Karpas-422 (cell line): Measurements from ENCODE around the gene KCNB1. TPM values are rescaled to one million over a fixed set of nuclear protein-coding genes. Genes with fewer than 3 reads are reported as not detected.

Experiments
- DNase-seq: peaks from one replicate; pipeline ENCODE4 v3.0.0-alpha.2; 2015
- H2AFZ ChIP-seq: fragments of 200-600 bp; sonication (generic); 2 replicates; pipeline ENCODE4 v1.6.1; 2014; ENCODE audit warnings: antibody characterized with exemption, low read length, mixed read lengths
- H3K27ac ChIP-seq: fragments of 200-600 bp; sonication (generic); 2 replicates; pipeline ENCODE4 v1.5.1; 2014; ENCODE audit warnings: mild to moderate bottlenecking, low read length, moderate library complexity
- H3K27me3 ChIP-seq: fragments of 200-600 bp; sonication (generic); 2 replicates; pipeline ENCODE4 v1.6.1; 2014; ENCODE audit warnings: low read length, mixed read lengths
- H3K36me3 ChIP-seq: fragments of 200-600 bp; sonication (generic); 2 replicates; pipeline ENCODE4 v1.6.1; 2014; ENCODE audit warnings: low read length, mixed read lengths; ENCODE audit not compliant: insufficient read depth
- H3K4me1 ChIP-seq: fragments of 200-600 bp; sonication (generic); 2 replicates; pipeline ENCODE4 v1.6.1; 2014; ENCODE audit warnings: mild to moderate bottlenecking, low read length, mixed read lengths
- H3K4me2 ChIP-seq: fragments of 200-600 bp; sonication (generic); 2 replicates; pipeline ENCODE4 v1.6.1; 2014; ENCODE audit warnings: low read length, low read depth, mild to moderate bottlenecking; ENCODE audit not compliant: poor library complexity, severe bottlenecking
- H3K4me3 ChIP-seq: fragments of 200-600 bp; sonication (generic); 2 replicates; pipeline ENCODE4 v1.5.1; 2014; ENCODE audit warnings: mild to moderate bottlenecking, antibody characterized with exemption, low read length, mixed read lengths
- H3K79me2 ChIP-seq: fragments of 200-600 bp; sonication (generic); 2 replicates; pipeline ENCODE4 v1.6.1; 2014; ENCODE audit warnings: mild to moderate bottlenecking, low read length, mixed read lengths
- H3K9ac ChIP-seq: fragments of 200-600 bp; sonication (generic); 2 replicates; pipeline ENCODE4 v1.6.0; 2014; ENCODE audit warnings: low read length
- H3K9me2 ChIP-seq: fragments of 200-600 bp; sonication (generic), shearing (Covaris generic); replicated peaks from 2 replicates; pipeline ENCODE4 v1.6.0; 2014; ENCODE audit warnings: mild to moderate bottlenecking, low read length, moderate library complexity; ENCODE audit not compliant: insufficient read depth
- H3K9me3 ChIP-seq: fragments of 300-700, 200-600 bp; sonication (generic); 2 replicates; pipeline ENCODE4 v1.6.1; 2014; ENCODE audit warnings: low read length, mixed read lengths
- H4K20me1 ChIP-seq: fragments of 200-600 bp; sonication (generic); 2 replicates; pipeline ENCODE4 v1.6.1; 2014; ENCODE audit warnings: mild to moderate bottlenecking, antibody characterized with exemption, low read length, low read depth; ENCODE audit not compliant: insufficient read depth
- total RNA-seq: library from RNA; depleted of rRNA; stranded (reverse); fragments of >200 nt; shearing (Covaris generic); gene quantifications from 2 replicates; pipeline ENCODE4 v1.2.3, GENCODE V29; 2014; ENCODE audit warnings: low replicate concordance

The KCNB1 gene
- total RNA-seq, 1 experiment from 2014 or later = not detected

GRCh38 chr20:49392745-49393144, 89.7 kb downstream of the KCNB1 start:
- Histone ChIP-seq H3K36me3 (no peaks in the 10 kb centered on the region), H3K4me3 (no peak overlapping the region), H3K4me2 (no peak overlapping the region), H3K79me2 (no peaks in the 10 kb centered on the region), H3K9me2 (no peaks in the 10 kb centered on the region), H3K27me3 (no peaks in the 10 kb centered on the region), H4K20me1 (no peaks in the 10 kb centered on the region), H3K4me1 (no peaks in the 10 kb centered on the region), H3K9ac (no peak overlapping the region), H3K9me3 (no peaks in the 10 kb centered on the region), H3K27ac (no peak overlapping the region), H2AFZ (no peak overlapping the region)
- DNase-seq = no peak

- Histone ChIP-seq H3K4me2 (no peak overlapping the region), H3K9me3 (no peaks in the 10 kb centered on the region), H3K4me3 (no peak overlapping the region), H3K4me1 (no peaks in the 10 kb centered on the region), H2AFZ (no peak overlapping the region), H3K9ac (no peak overlapping the region), H3K27ac (no peak overlapping the region), H3K9me2 (no peaks in the 10 kb centered on the region), H3K79me2 (no peaks in the 10 kb centered on the region), H3K27me3 (no peaks in the 10 kb centered on the region), H4K20me1 (no peaks in the 10 kb centered on the region), H3K36me3 (no peaks in the 10 kb centered on the region)
- no peak for DNase-seq
Measured at GRCh38 chr20:49391404-49392245, 90.8 kb downstream of the KCNB1 start.

- Histone ChIP-seq H3K9me2 (no peaks in the 10 kb centered on the region), H3K9me3 (no peaks in the 10 kb centered on the region), H4K20me1 (0 out of 2 replicates have a peak, but pooled peaks cover under 1% of the 10 kb centered on the region), H3K79me2 (no peaks in the 10 kb centered on the region), H3K27ac (no peak overlapping the region), H2AFZ (no peak overlapping the region), H3K9ac (no peak overlapping the region), H3K36me3 (no peaks in the 10 kb centered on the region), H3K4me2 (no peak overlapping the region), H3K27me3 (no peaks in the 10 kb centered on the region), H3K4me3 (no peak overlapping the region), H3K4me1 (no peaks in the 10 kb centered on the region)
- DNase-seq = no peak
Measured at GRCh38 chr20:49389854-49390253, 92.6 kb downstream of the KCNB1 start.

GRCh38 chr20:49388744-49389143, 93.7 kb downstream of the KCNB1 start:
- Histone ChIP-seq H3K27ac (no peak overlapping the region), H3K4me1 (no peaks in the 10 kb centered on the region), H3K79me2 (no peaks in the 10 kb centered on the region), H3K9me3 (no peaks in the 10 kb centered on the region), H3K4me3 (no peak overlapping the region), H3K9me2 (no peaks in the 10 kb centered on the region), H4K20me1 (0 out of 2 replicates have a peak, but pooled peaks cover 3% of the 10 kb centered on the region), H2AFZ (no peak overlapping the region), H3K36me3 (no peaks in the 10 kb centered on the region), H3K9ac (no peak overlapping the region), H3K4me2 (no peak overlapping the region), H3K27me3 (no peaks in the 10 kb centered on the region)
- DNase-seq = no peak

- Histone ChIP-seq H3K27me3 (no peaks in the 10 kb centered on the region), H3K27ac (no peak overlapping the region), H3K4me3 (no peak overlapping the region), H4K20me1 (0 out of 2 replicates have a peak, but pooled peaks cover 3% of the 10 kb centered on the region), H3K79me2 (no peaks in the 10 kb centered on the region), H3K9ac (no peak overlapping the region), H3K36me3 (no peaks in the 10 kb centered on the region), H3K4me2 (no peak overlapping the region), H3K9me2 (no peaks in the 10 kb centered on the region), H3K9me3 (no peaks in the 10 kb centered on the region), H3K4me1 (no peaks in the 10 kb centered on the region), H2AFZ (no peak overlapping the region)
- DNase-seq = no peak
Measured at GRCh38 chr20:49387581-49387939, 94.9 kb downstream of the KCNB1 start.

- no peaks in the 10 kb centered on the region for H3K79me2 ChIP-seq
- H3K36me3 ChIP-seq = no peaks in the 10 kb centered on the region
- H3K4me2 ChIP-seq = no peak overlapping the region
- no peaks in the 10 kb centered on the region for H3K9me2 ChIP-seq
- H3K27me3 ChIP-seq = no peaks in the 10 kb centered on the region
- no peak overlapping the region for H3K9ac ChIP-seq
- DNase-seq = no peak
- H3K27ac ChIP-seq = no peak overlapping the region
- H4K20me1 ChIP-seq = 0 out of 2 replicates have a peak, but pooled peaks cover 3% of the 10 kb centered on the region
- H3K9me3 ChIP-seq = no peaks in the 10 kb centered on the region
- no peak overlapping the region for H3K4me3 ChIP-seq
- H2AFZ ChIP-seq = no peak overlapping the region
- H3K4me1 ChIP-seq = no peaks in the 10 kb centered on the region
Measured at GRCh38 chr20:49386848-49387580, 95.5 kb downstream of the KCNB1 start.

GRCh38 chr20:49385465-49385864, 97.0 kb downstream of the KCNB1 start:
- DNase-seq = peak; percentile 74
- no peaks in the 10 kb centered on the region for H3K9me3 ChIP-seq
- no peak overlapping the region for H3K27ac ChIP-seq
- H2AFZ ChIP-seq = no peak overlapping the region
- H3K4me2 ChIP-seq = no peak overlapping the region
- H3K9ac ChIP-seq = no peak overlapping the region
- no peaks in the 10 kb centered on the region for H3K27me3 ChIP-seq
- no peak overlapping the region for H3K4me3 ChIP-seq
- no peaks in the 10 kb centered on the region for H3K36me3 ChIP-seq
- H3K79me2 ChIP-seq = no peaks in the 10 kb centered on the region
- H3K9me2 ChIP-seq = no peaks in the 10 kb centered on the region
- H3K4me1 ChIP-seq = no peaks in the 10 kb centered on the region
- 0 out of 2 replicates have a peak, but pooled peaks cover 3% of the 10 kb centered on the region for H4K20me1 ChIP-seq
